ENCODE data around the gene TRPM8.

TRPM8 gene

GRCh38 chr2:233999182-233999581, 82.0 kb downstream of the TRPM8 start:
- Histone ChIP-seq H3K4me1 (ENCODE audit: control insufficient read depth, insufficient read depth, low read length, unreplicated experiment) (peaks cover 15% of the 10 kb centered on the region), H3K27me3 (ENCODE audit: insufficient read depth, low read length) (no peaks in the 10 kb centered on the region), H3K36me3 (ENCODE audit: insufficient read depth, low read length) (no peaks in the 10 kb centered on the region), H3K79me2 (ENCODE audit: control insufficient read depth, insufficient read depth, low read length, unreplicated experiment) (no peaks in the 10 kb centered on the region), H3K4me3 (ENCODE audit: low read depth, low read length) (no peak overlapping the region), H2AFZ (ENCODE audit: low read length, unreplicated experiment) (no peak overlapping the region), H3K27ac (ENCODE audit: low read depth, low read length) (no peak overlapping the region)

DNA sequence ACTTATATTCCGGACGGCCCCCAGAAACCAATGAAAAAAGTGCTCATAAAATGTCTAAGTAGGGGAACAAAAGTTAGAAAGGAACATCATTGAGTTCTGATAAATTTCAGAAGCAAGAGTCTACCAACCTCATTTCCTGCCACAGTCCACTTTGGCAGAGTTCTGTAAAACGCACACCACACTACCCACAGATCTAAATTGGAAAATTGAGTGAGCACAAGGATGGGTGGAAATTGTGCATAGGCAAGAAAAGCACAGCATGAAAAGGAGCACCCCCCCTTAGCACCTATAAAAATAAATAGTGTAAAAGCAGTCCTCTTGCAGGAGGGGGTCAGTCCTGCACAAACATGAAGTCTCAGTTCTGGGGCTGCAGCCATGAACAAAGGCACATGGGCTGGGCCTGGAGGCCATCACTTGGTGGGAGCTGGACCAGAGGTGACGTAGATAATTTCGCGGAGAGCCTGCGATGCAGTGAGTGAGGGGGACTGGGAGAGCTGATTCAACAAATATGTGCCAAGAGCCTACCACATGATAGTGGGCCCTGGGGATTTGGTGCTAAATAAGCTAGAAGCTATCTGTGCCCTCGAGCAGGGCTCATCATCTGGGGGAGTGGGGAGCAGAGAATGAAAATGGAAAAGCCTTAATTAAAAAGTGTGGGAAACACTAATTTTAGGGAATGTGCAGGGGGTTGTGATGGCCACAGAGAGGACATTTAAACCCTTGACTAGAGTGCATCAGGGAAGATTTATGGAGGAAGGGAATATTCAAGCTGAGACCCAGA, 84.4 kb downstream of the TRPM8 start:
- Histone ChIP-seq H3K4me3 (ENCODE audit: low read depth, low read length) (no peak overlapping the region), H2AFZ (ENCODE audit: low read length, unreplicated experiment) (no peak overlapping the region), H3K36me3 (ENCODE audit: insufficient read depth, low read length) (no peaks in the 10 kb centered on the region)

GRCh38 chr2:234002281-234002680, 85.1 kb downstream of the TRPM8 start:
- Histone ChIP-seq H3K27ac (ENCODE audit: low read depth, low read length) (no peak overlapping the region), H3K79me2 (ENCODE audit: control insufficient read depth, insufficient read depth, low read length, unreplicated experiment) (no peaks in the 10 kb centered on the region), H3K27me3 (ENCODE audit: insufficient read depth, low read length) (no peaks in the 10 kb centered on the region), H3K4me1 (ENCODE audit: control insufficient read depth, insufficient read depth, low read length, unreplicated experiment) (peaks cover 14% of the 10 kb centered on the region), H3K4me3 (ENCODE audit: low read depth, low read length) (no peak overlapping the region), H3K36me3 (ENCODE audit: insufficient read depth, low read length) (no peaks in the 10 kb centered on the region), H2AFZ (ENCODE audit: low read length, unreplicated experiment) (no peak overlapping the region)

More for the DNA sequence above, 84.4 kb downstream of the TRPM8 start:
- H3K27ac ChIP-seq (ENCODE audit: low read depth, low read length): no peak overlapping the region
- no peaks in the 10 kb centered on the region for H3K79me2 ChIP-seq (ENCODE audit: control insufficient read depth, insufficient read depth, low read length, unreplicated experiment)
- no peaks in the 10 kb centered on the region for H3K27me3 ChIP-seq (ENCODE audit: insufficient read depth, low read length)
- peaks cover 15% of the 10 kb centered on the region for H3K4me1 ChIP-seq (ENCODE audit: control insufficient read depth, insufficient read depth, low read length, unreplicated experiment)

DNA sequence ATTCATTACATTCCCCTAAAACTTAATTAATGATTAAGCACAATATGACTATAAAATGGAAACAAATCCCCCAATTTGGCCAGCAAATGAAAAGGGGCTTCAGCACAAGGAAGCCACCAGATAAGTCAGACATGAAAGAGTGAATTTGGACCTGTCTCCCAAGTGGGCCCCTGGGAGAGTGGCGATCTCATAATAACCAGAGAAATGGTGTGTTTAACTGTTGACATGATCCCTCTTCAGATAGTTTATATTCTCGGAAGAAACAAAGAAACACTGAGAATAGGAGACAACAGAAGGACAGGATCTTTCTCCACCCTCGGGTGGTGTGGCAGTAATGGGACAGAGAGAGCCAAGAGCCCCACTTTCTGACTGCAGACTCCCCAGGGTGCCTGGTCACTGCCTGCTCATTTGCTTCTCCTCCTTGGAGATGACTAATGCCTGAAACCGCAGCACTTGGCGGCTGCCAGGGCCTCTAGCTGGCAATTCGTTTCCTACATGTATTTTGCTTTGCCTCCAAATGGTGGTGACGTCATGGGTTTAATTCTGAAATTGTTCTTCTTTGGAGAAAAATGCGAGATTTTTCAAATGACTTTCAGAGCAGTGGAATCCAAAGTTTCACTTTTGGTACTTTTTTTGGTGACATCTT, 86.9 kb downstream of the TRPM8 start:
- Histone ChIP-seq H3K4me1 (ENCODE audit: control insufficient read depth, insufficient read depth, low read length, unreplicated experiment) (peaks cover 14% of the 10 kb centered on the region), H3K27me3 (ENCODE audit: insufficient read depth, low read length) (no peaks in the 10 kb centered on the region), H3K4me3 (ENCODE audit: low read depth, low read length) (peak overlapping the region; percentile 8; the same call in 1 of the 2 replicates), H3K79me2 (ENCODE audit: control insufficient read depth, insufficient read depth, low read length, unreplicated experiment) (no peaks in the 10 kb centered on the region), H3K27ac (ENCODE audit: low read depth, low read length) (no peak overlapping the region), H3K36me3 (ENCODE audit: insufficient read depth, low read length) (no peaks in the 10 kb centered on the region), H2AFZ (ENCODE audit: low read length, unreplicated experiment) (peak overlapping the region; percentile 34)

DNA sequence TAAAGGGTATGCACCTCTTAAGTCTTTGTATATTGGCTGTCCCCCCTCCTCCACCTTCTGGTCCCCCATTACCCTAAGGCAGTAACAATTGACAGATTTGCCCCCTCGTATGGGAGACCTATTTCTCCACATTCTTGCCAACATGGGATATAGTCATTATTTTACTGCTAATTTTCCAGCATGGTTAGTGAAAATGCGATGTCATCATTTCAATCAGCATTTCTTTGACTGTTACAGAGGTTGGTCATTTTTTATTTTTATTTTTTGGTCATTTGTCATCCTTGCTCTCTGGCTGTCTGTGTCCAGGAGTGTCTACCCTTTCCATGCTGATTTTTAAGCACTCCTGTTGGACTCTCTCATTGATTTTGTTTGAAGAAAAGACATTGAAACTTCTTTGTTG, 88.0 kb downstream of the TRPM8 start:
- Histone ChIP-seq H3K4me1 (ENCODE audit: control insufficient read depth, insufficient read depth, low read length, unreplicated experiment) (peaks cover 14% of the 10 kb centered on the region), H3K36me3 (ENCODE audit: insufficient read depth, low read length) (no peaks in the 10 kb centered on the region), H3K79me2 (ENCODE audit: control insufficient read depth, insufficient read depth, low read length, unreplicated experiment) (no peaks in the 10 kb centered on the region), H2AFZ (ENCODE audit: low read length, unreplicated experiment) (no peak overlapping the region), H3K27me3 (ENCODE audit: insufficient read depth, low read length) (no peaks in the 10 kb centered on the region), H3K27ac (ENCODE audit: low read depth, low read length) (no peak overlapping the region), H3K4me3 (ENCODE audit: low read depth, low read length) (no peak overlapping the region)

- no peak overlapping the region for H3K27ac ChIP-seq (ENCODE audit: low read depth, low read length)
- peaks cover 14% of the 10 kb centered on the region for H3K4me1 ChIP-seq (ENCODE audit: control insufficient read depth, insufficient read depth, low read length, unreplicated experiment)
- H3K27me3 ChIP-seq (ENCODE audit: insufficient read depth, low read length): no peaks in the 10 kb centered on the region
- H3K4me3 ChIP-seq (ENCODE audit: low read depth, low read length): no peak overlapping the region
- H2AFZ ChIP-seq (ENCODE audit: low read length, unreplicated experiment): no peak overlapping the region
- no peaks in the 10 kb centered on the region for H3K79me2 ChIP-seq (ENCODE audit: control insufficient read depth, insufficient read depth, low read length, unreplicated experiment)
- H3K36me3 ChIP-seq (ENCODE audit: insufficient read depth, low read length): no peaks in the 10 kb centered on the region
Observed at GRCh38 chr2:234006501-234006900, 89.3 kb downstream of the TRPM8 start.

DNA sequence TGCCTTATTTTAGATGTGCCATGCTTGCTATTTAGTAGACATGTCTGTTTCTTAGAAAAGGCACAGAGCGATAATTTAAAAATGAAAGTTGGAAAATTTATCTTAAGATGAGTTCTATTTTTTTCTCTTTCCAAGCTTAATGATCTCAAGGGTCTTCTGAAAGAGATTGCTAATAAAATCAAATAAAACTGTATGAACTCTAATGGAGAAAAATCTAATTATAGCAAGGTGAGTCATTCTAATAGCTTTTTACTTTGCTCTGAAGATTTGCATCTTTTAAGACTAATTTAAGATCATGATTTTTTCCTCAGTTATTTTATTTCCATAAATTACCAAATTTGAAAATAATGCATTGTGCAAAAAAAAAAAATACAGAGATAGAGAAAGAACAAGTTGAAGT, 97.3 kb downstream of the TRPM8 start:
- H2AFZ ChIP-seq (ENCODE audit: low read length, unreplicated experiment): no peak overlapping the region
- H3K36me3 ChIP-seq (ENCODE audit: insufficient read depth, low read length): no peaks in the 10 kb centered on the region
- no peak overlapping the region for H3K27ac ChIP-seq (ENCODE audit: low read depth, low read length)
- no peaks in the 10 kb centered on the region for H3K79me2 ChIP-seq (ENCODE audit: control insufficient read depth, insufficient read depth, low read length, unreplicated experiment)
- no peak overlapping the region for H3K4me3 ChIP-seq (ENCODE audit: low read depth, low read length)
- no peaks in the 10 kb centered on the region for H3K27me3 ChIP-seq (ENCODE audit: insufficient read depth, low read length)
- H3K4me1 ChIP-seq (ENCODE audit: control insufficient read depth, insufficient read depth, low read length, unreplicated experiment): no peaks in the 10 kb centered on the region

DNA sequence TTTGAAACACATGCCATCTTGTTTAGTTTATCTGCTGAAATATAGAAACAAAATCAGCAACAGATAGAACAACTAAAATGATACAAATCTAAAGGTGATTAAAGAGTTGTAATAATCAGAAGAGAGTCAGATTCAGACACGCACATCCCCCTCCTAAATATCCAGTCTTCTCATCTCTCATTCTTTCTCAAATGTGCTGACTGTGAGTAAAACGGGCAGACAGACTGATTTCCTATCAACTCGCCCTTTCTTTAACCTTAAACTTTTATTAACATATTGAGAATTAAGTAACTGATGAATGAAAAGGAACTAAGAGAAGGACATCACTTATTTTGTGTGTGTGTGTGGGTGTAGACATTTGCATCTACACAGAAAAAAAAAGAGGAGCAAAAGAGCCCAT, 98.7 kb downstream of the TRPM8 start:
- Histone ChIP-seq H3K4me3 (ENCODE audit: low read depth, low read length) (no peak overlapping the region), H3K27me3 (ENCODE audit: insufficient read depth, low read length) (no peaks in the 10 kb centered on the region), H3K4me1 (ENCODE audit: control insufficient read depth, insufficient read depth, low read length, unreplicated experiment) (no peaks in the 10 kb centered on the region), H2AFZ (ENCODE audit: low read length, unreplicated experiment) (no peak overlapping the region), H3K79me2 (ENCODE audit: control insufficient read depth, insufficient read depth, low read length, unreplicated experiment) (no peaks in the 10 kb centered on the region), H3K27ac (ENCODE audit: low read depth, low read length) (no peak overlapping the region), H3K36me3 (ENCODE audit: insufficient read depth, low read length) (no peaks in the 10 kb centered on the region)

DNA sequence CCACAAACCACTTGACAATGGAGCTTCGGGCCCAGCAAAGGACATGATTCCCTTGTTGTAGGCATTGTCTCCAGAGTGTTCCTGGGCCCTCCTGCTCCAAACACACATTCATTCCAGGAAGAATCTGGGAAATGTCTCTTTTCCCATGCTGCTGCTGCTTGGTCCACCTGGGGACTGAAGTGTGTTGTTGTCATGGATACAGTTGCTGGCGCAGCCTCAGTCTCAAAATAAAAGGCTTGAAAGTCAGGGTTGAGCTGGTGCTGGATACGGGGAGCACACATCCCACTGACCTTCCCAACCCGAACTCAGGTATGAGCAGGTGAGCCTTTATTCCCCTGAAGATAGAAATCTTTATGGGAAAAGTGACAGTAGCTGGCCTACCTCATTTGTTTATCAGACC, 102.7 kb downstream of the TRPM8 start:
- H3K27me3 ChIP-seq (ENCODE audit: insufficient read depth, low read length): 0 out of 2 replicates have a peak, but pooled peaks cover 7% of the 10 kb centered on the region
- no peak overlapping the region for H3K27ac ChIP-seq (ENCODE audit: low read depth, low read length)
- H3K79me2 ChIP-seq (ENCODE audit: control insufficient read depth, insufficient read depth, low read length, unreplicated experiment): no peaks in the 10 kb centered on the region

GRCh38 chr2:234020332-234020731, 103.2 kb downstream of the TRPM8 start:
- H3K79me2 ChIP-seq (ENCODE audit: control insufficient read depth, insufficient read depth, low read length, unreplicated experiment): no peaks in the 10 kb centered on the region
- H3K27me3 ChIP-seq (ENCODE audit: insufficient read depth, low read length): 0 out of 2 replicates have a peak, but pooled peaks cover 7% of the 10 kb centered on the region
- H3K27ac ChIP-seq (ENCODE audit: low read depth, low read length): no peak overlapping the region
- no peaks in the 10 kb centered on the region for H3K4me1 ChIP-seq (ENCODE audit: control insufficient read depth, insufficient read depth, low read length, unreplicated experiment)
- no peaks in the 10 kb centered on the region for H3K36me3 ChIP-seq (ENCODE audit: insufficient read depth, low read length)
- no peak overlapping the region for H2AFZ ChIP-seq (ENCODE audit: low read length, unreplicated experiment)
- H3K4me3 ChIP-seq (ENCODE audit: low read depth, low read length): no peak overlapping the region

More for the DNA sequence above, 102.7 kb downstream of the TRPM8 start:
- Histone ChIP-seq H3K36me3 (ENCODE audit: insufficient read depth, low read length) (no peaks in the 10 kb centered on the region), H2AFZ (ENCODE audit: low read length, unreplicated experiment) (no peak overlapping the region), H3K4me3 (ENCODE audit: low read depth, low read length) (no peak overlapping the region), H3K4me1 (ENCODE audit: control insufficient read depth, insufficient read depth, low read length, unreplicated experiment) (no peaks in the 10 kb centered on the region)

DNA sequence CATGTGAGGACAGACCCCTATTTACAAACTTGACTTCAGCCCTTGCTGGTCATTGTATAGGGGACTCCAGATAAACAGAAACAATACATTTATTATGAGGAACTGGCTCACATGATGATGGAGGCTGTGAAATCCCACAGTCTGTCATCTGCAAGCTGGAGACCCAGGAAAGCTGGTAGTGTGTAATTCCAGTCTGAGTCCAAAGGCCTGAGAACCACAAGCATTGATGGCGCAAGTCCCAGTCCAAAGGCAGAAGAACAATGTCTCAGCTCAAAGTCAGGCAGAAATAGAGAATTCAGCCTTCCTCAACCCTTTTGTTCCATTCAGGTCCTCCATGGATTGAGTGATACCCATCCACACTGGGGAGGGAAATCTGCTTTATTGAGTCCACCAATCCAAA, 105.3 kb downstream of the TRPM8 start:
- no peak overlapping the region for H3K4me3 ChIP-seq (ENCODE audit: low read depth, low read length)
- H3K79me2 ChIP-seq (ENCODE audit: control insufficient read depth, insufficient read depth, low read length, unreplicated experiment): no peaks in the 10 kb centered on the region
- H2AFZ ChIP-seq (ENCODE audit: low read length, unreplicated experiment): no peak overlapping the region
- no peaks in the 10 kb centered on the region for H3K36me3 ChIP-seq (ENCODE audit: insufficient read depth, low read length)
- H3K27ac ChIP-seq (ENCODE audit: low read depth, low read length): no peak overlapping the region
- H3K4me1 ChIP-seq (ENCODE audit: control insufficient read depth, insufficient read depth, low read length, unreplicated experiment): peaks cover 7% of the 10 kb centered on the region
- H3K27me3 ChIP-seq (ENCODE audit: insufficient read depth, low read length): 0 out of 2 replicates have a peak, but pooled peaks cover 7% of the 10 kb centered on the region
